GM12865 (cell line): Measurements from ENCODE around the gene RFC2.

Experiments used
- DNase-seq: peaks from one replicate; pipeline ENCODE4 v3.0.0; 2010; ENCODE audit warnings: low read depth
- H3K4me3 ChIP-seq: 2 replicates; pipeline ENCODE4 v1.5.1; 2011; ENCODE audit warnings: mild to moderate bottlenecking, low read depth, low read length, control low read depth
- TF ChIP-seq, protein P1 (sequence below): IDR thresholded peaks from 2 replicates; pipeline ENCODE4 v1.5.1; 2011; ENCODE audit warnings: low read length, control low read depth, low read depth, inconsistent platforms; ENCODE audit not compliant: insufficient read depth; ENCODE audit errors: missing control alignments

The RFC2 gene

GRCh38 chr7:74193913-74194312 lies 60.3 kb downstream of the RFC2 start:
- TF ChIP-seq, protein P1, sequence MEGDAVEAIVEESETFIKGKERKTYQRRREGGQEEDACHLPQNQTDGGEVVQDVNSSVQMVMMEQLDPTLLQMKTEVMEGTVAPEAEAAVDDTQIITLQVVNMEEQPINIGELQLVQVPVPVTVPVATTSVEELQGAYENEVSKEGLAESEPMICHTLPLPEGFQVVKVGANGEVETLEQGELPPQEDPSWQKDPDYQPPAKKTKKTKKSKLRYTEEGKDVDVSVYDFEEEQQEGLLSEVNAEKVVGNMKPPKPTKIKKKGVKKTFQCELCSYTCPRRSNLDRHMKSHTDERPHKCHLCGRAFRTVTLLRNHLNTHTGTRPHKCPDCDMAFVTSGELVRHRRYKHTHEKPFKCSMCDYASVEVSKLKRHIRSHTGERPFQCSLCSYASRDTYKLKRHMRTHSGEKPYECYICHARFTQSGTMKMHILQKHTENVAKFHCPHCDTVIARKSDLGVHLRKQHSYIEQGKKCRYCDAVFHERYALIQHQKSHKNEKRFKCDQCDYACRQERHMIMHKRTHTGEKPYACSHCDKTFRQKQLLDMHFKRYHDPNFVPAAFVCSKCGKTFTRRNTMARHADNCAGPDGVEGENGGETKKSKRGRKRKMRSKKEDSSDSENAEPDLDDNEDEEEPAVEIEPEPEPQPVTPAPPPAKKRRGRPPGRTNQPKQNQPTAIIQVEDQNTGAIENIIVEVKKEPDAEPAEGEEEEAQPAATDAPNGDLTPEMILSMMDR = no peak
- H3K4me3 ChIP-seq = no peak overlapping the region
- DNase-seq = no peak

GRCh38 chr7:74193054-74193453 lies 61.1 kb downstream of the RFC2 start:
- TF ChIP-seq, protein P1 = no peak
- no peak for DNase-seq
- no peak overlapping the region for H3K4me3 ChIP-seq

- H3K4me3 ChIP-seq = no peak overlapping the region
- TF ChIP-seq, protein P1 = no peak
- no peak for DNase-seq
Measured at GRCh38 chr7:74191231-74191630, 63.0 kb downstream of the RFC2 start.

DNA sequence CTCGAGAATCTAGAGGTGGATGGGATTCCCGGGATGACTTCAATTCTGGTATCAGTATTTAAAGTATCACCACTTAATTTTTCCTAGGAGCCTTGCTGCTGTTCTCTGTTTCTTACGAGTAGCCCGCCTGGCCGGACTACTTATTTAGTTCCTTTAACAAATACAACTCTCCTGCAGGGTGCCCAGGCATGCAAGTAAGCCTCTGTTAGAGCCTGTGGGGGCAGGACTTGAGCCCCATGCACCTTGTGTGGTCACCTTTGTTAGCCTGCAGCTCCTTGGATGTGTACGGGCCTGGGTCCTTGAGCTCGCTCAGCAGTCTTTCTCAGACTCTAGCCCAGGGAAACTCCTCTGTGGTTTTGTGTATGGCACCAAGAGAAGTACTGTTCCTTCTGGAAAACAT lies 63.9 kb downstream of the RFC2 start:
- no peak for DNase-seq
- H3K4me3 ChIP-seq = no peak overlapping the region
- TF ChIP-seq, protein P1 = no peak

- TF ChIP-seq, protein P1 = no peak
- H3K4me3 ChIP-seq = no peak overlapping the region
- no peak for DNase-seq
Measured at GRCh38 chr7:74187915-74188675, 66.1 kb downstream of the RFC2 start.

GRCh38 chr7:74185636-74186035 lies 68.6 kb downstream of the RFC2 start:
- no peak overlapping the region for H3K4me3 ChIP-seq
- TF ChIP-seq, protein P1 = no peak
- DNase-seq = no peak

DNA sequence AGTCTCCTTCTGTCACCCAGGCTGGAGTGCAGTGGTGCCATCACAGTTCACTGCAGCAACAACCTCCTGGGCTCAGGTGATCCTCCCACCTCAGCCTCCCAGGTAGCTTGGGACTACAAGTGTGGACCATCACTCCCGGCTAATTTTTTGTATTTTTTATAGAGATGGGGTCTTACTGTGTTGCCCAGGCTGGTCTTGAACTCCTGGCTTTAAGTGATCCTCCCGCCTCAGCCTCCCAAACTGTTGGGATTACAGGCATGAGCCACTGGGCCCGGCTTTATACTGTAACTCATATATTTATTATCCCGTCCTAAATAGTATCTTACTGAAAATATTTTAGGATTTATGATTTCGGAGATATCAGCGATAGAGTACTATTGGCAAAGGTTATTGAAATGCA lies 69.2 kb downstream of the RFC2 start:
- TF ChIP-seq, protein P1 = no peak

More for the DNA sequence above, 69.2 kb downstream of the RFC2 start:
- no peak overlapping the region for H3K4me3 ChIP-seq
- DNase-seq = no peak
